ENCODE results near the gene OTULINL. TPM values are rescaled to one million over a fixed set of nuclear protein-coding genes. Genes with fewer than 3 reads are reported as not detected.
A peak's percentile ranks its signal among the peaks of the same experiment; 100 is the strongest.

Gene OTULINL
- polyA plus RNA-seq, 3 donors: 56.8 to 107 (median 92.9) TPM

DNA sequence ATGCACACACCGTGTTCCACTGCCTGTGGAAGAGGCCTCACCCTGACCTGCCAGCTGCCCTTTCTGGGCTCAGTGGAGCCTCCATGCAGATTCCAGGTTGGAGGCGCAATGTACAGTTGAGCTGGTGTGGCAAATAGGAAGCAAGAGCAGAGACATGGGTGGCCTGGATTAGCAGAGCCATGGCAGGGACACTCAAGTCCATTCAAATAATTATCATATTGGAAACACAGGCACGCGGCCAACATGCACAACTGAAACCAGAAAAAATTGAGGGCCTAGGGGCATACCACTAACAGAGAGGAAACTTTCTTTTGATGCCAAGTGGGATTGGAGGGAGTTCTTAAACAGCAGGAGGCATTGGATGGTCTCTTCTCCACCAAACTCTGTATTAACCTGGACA is 35.8 kb downstream of the OTULINL start:
- H3K9me3 Mint-ChIP-seq: no peaks in the 10 kb centered on the region
- Histone ChIP-seq H3K9me3 (replicated peaks in 1 of 2; ENCODE audit: control insufficient read depth in 1 of 2, insufficient read depth in 1 of 2, low read length in 2 of 2) (no peaks in the 10 kb centered on the region), H3K4me3 (replicated peaks in 1 of 3; ENCODE audit: low read depth in 2 of 3, low read length in 3 of 3) (no peak overlapping the region), H3K4me1 (ENCODE audit: control insufficient read depth in 1 of 2, insufficient read depth in 2 of 2, low read length in 2 of 2) (no peaks in the 10 kb centered on the region), H3K79me2 (ENCODE audit: insufficient read depth, low read length) (peaks cover 32% of the 10 kb centered on the region), H3K27ac (ENCODE audit: low read depth in 1 of 2, low read length in 2 of 2) (peak overlapping the region in 1 of 2 donors; percentile 14), H4K20me1 (ENCODE audit: insufficient read depth, low read length) (peaks cover 78% of the 10 kb centered on the region), H3K27me3 (ENCODE audit: control insufficient read depth in 2 of 2, insufficient read depth in 2 of 2, low read length in 2 of 2) (no peaks in the 10 kb centered on the region), H3K36me3 (replicated peaks in 1 of 2; ENCODE audit: control insufficient read depth in 1 of 2, insufficient read depth in 2 of 2, low read length in 2 of 2) (peaks cover 63 to 98% of the 10 kb centered on the region in 2 donors), H3K9ac (ENCODE audit: insufficient read depth, low read length, poor library complexity, severe bottlenecking) (no peak overlapping the region), H2AFZ (ENCODE audit: insufficient read depth, low read depth, low read length, poor library complexity, severe bottlenecking) (no peak overlapping the region), H3K4me2 (replicated peaks; ENCODE audit: extremely low read depth, low read length, poor library complexity, severe bottlenecking) (no peak overlapping the region)
- intact Hi-C loops (cut with micrococcal nuclease): no loop called here
- H3K4me1 Mint-ChIP-seq: no peaks in the 10 kb centered on the region
- no peak for TF ChIP-seq CTCF (IDR thresholded peaks at IDR 0.05)
- H3K36me3 Mint-ChIP-seq: peaks cover 58 to 88% of the 10 kb centered on the region in 2 donors
- no CpG with 5 or more reads among the region's 4 CpGs for WGBS (ENCODE audit: insufficient coverage)
- DNase-seq: no peak
- H3K4me3 Mint-ChIP-seq: no peak overlapping the region
- peak overlapping the region in 5 of 7 donors; percentile 4 to 76 (median 46) for H3K27ac Mint-ChIP-seq
- no peaks in the 10 kb centered on the region for H3K27me3 Mint-ChIP-seq (ENCODE audit: low read depth in 3 of 3)

DNA sequence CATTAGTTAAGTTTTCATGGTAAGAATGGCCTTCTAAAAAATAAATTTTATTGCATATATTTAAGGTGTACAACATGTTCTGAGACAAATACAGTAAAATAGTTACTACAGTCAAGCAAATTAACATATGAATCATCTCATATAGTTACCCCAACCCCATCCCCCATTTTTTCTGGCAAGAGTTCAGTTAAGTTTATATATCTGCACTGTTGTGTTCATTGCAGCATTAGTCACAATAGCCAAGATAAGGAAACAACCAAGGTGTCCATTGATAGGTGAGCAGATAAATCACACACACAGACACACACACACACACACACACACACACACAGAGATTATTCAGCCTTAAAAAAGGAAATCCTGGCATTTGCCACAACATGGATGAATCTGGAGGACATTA is 45.7 kb downstream of the OTULINL start:
- intact Hi-C loops (cut with micrococcal nuclease): no loop called here
- H3K36me3 ChIP-seq (replicated peaks in 1 of 2; ENCODE audit: control insufficient read depth in 1 of 2, insufficient read depth in 2 of 2, low read length in 2 of 2): peaks cover under 1 to 28% of the 10 kb centered on the region in 2 donors
- Mint-ChIP-seq H3K9me3 (peaks cover 0 to 6% (median 0%) of the 10 kb centered on the region in 7 donors), H3K4me1 (peaks cover 11% of the 10 kb centered on the region), H3K36me3 (peaks cover 14 to 18% of the 10 kb centered on the region in 2 donors), H3K4me3 (no peak overlapping the region), H3K27me3 (ENCODE audit: low read depth in 3 of 3) (peaks cover 0 to 1% (median 0%) of the 10 kb centered on the region in 3 donors), H3K27ac (no peak overlapping the region)
- no peaks in the 10 kb centered on the region for H3K9me3 ChIP-seq (replicated peaks in 1 of 2; ENCODE audit: control insufficient read depth in 1 of 2, insufficient read depth in 1 of 2, low read length in 2 of 2)
- DNase-seq: no peak
- H3K4me3 ChIP-seq (replicated peaks in 1 of 3; ENCODE audit: low read depth in 2 of 3, low read length in 3 of 3): no peak overlapping the region
- H3K27ac ChIP-seq (ENCODE audit: low read depth in 1 of 2, low read length in 2 of 2): no peak overlapping the region
- H3K79me2 ChIP-seq (ENCODE audit: insufficient read depth, low read length): no peaks in the 10 kb centered on the region
- no peak for TF ChIP-seq CTCF (IDR thresholded peaks at IDR 0.05)
- H2AFZ ChIP-seq (ENCODE audit: insufficient read depth, low read depth, low read length, poor library complexity, severe bottlenecking): no peak overlapping the region
- H3K27me3 ChIP-seq (ENCODE audit: control insufficient read depth in 2 of 2, insufficient read depth in 2 of 2, low read length in 2 of 2): no peaks in the 10 kb centered on the region
- H3K4me2 ChIP-seq (replicated peaks; ENCODE audit: extremely low read depth, low read length, poor library complexity, severe bottlenecking): no peak overlapping the region
- H3K4me1 ChIP-seq (ENCODE audit: control insufficient read depth in 1 of 2, insufficient read depth in 2 of 2, low read length in 2 of 2): peaks cover 9 to 14% of the 10 kb centered on the region in 2 donors
- no peak overlapping the region for H3K9ac ChIP-seq (ENCODE audit: insufficient read depth, low read length, poor library complexity, severe bottlenecking)
- H4K20me1 ChIP-seq (ENCODE audit: insufficient read depth, low read length): peaks cover 42% of the 10 kb centered on the region

All from CD14-positive monocyte (primary cell).